HEK293 (cell line): ENCODE measurements around the gene C14orf132.

Experiments
- CTCF ChIA-PET: fragments of 350-600 bp; formaldehyde crosslinking; extraction: SDS; loops from one replicate; lab custom pipeline; 2021; ENCODE audit warnings: antibody characterized with exemption; lab: Yijun Ruan, JAX
- POLR2A ChIA-PET: fragments of 300-600 bp; formaldehyde crosslinking; extraction: SDS; loops from one replicate; lab custom pipeline; 2020; ENCODE audit warnings: antibody characterized with exemption, inconsistent platforms; lab: Yijun Ruan, JAX
- H3K27ac ChIP-seq: fragments of 200-500 bp; sonication (Bioruptor generic); 2 replicates; pipeline ENCODE4 v1.5.1; 2014; ENCODE audit warnings: low read depth, low read length, control low read depth, inconsistent platforms; ENCODE audit errors: extremely low read depth
- H3K36me3 ChIP-seq, 2 experiments: fragments of 200-500 bp in 1 of 2; sonication (Bioruptor generic) in 1 of 2; 1 replicate in 1 of 2; 2 replicates in 1 of 2; pipeline ENCODE4 v1.5.1; 2014 to 2017; ENCODE audit warnings: inconsistent platforms in 2 of 2, low read length in 2 of 2; ENCODE audit not compliant: control insufficient read depth in 2 of 2, insufficient read depth in 1 of 2
- H3K4me1 ChIP-seq: fragments of 200-500 bp; sonication (Bioruptor generic); 2 replicates; pipeline ENCODE4 v1.5.1; 2014; ENCODE audit warnings: mild to moderate bottlenecking, low read length, inconsistent platforms; ENCODE audit not compliant: control insufficient read depth, insufficient read depth
- H3K4me3 ChIP-seq: 2 replicates; pipeline ENCODE4 v1.5.1; 2011; ENCODE audit warnings: low read depth, mild to moderate bottlenecking, control low read depth, low read length, moderate library complexity
- H3K9me3 ChIP-seq: fragments of 200-500 bp; sonication (Bioruptor generic); 2 replicates; pipeline ENCODE4 v1.5.1; 2014; ENCODE audit warnings: low read depth, low read length, inconsistent platforms; ENCODE audit not compliant: control insufficient read depth, insufficient read depth
- ATF2 ChIP-seq: fragments of 450-650 bp; formaldehyde crosslinking; IDR thresholded peaks from 2 replicates; pipeline ENCODE4 v1.5.1; 2016; ENCODE audit warnings: missing biosample characterization, missing genetic modification characterization, low read depth
- EGR2 ChIP-seq: fragments of 450-650 bp; formaldehyde crosslinking; IDR thresholded peaks from 2 replicates; pipeline ENCODE4 v1.5.1; 2016; ENCODE audit warnings: low read depth, missing biosample characterization, missing genetic modification characterization
- GLIS1 ChIP-seq: fragments of 450-650 bp; formaldehyde crosslinking; IDR thresholded peaks from 2 replicates; pipeline ENCODE4 v1.5.1; 2016; ENCODE audit warnings: missing biosample characterization, missing genetic modification characterization
- KLF10 ChIP-seq: fragments of 450-650 bp; IDR thresholded peaks from 2 replicates; pipeline ENCODE4 v1.5.1; 2018; ENCODE audit warnings: missing biosample characterization, mild to moderate bottlenecking, missing genetic modification characterization
- KLF9 ChIP-seq: fragments of 450-650 bp; formaldehyde crosslinking; IDR thresholded peaks from 2 replicates; pipeline ENCODE4 v1.5.1; 2016; ENCODE audit warnings: missing biosample characterization, missing genetic modification characterization, low read depth
- RBAK ChIP-seq: fragments of 450-650 bp; formaldehyde crosslinking; IDR thresholded peaks from 2 replicates; pipeline ENCODE4 v1.5.1; 2016; ENCODE audit warnings: missing biosample characterization, missing genetic modification characterization
- ZBTB48 ChIP-seq: fragments of 450-650 bp; formaldehyde crosslinking; IDR thresholded peaks from 2 replicates; pipeline ENCODE4 v1.5.1; 2016; ENCODE audit warnings: missing biosample characterization, missing genetic modification characterization
- ZFP37 ChIP-seq: fragments of 450-650 bp; formaldehyde crosslinking; IDR thresholded peaks from 2 replicates; pipeline ENCODE4 v1.5.1; 2016; ENCODE audit warnings: missing biosample characterization, missing genetic modification characterization
- ZNF148 ChIP-seq: fragments of 450-650 bp; formaldehyde crosslinking; IDR thresholded peaks from 2 replicates; pipeline ENCODE4 v1.5.0; 2017; ENCODE audit warnings: missing biosample characterization, missing genetic modification characterization, borderline replicate concordance
- ZNF155 ChIP-seq: fragments of 450-650 bp; formaldehyde crosslinking; IDR thresholded peaks from 2 replicates; pipeline ENCODE4 v1.5.1; 2016; ENCODE audit warnings: missing biosample characterization, missing genetic modification characterization
- ZNF239 ChIP-seq: fragments of 450-650 bp; formaldehyde crosslinking; IDR thresholded peaks from 2 replicates; pipeline ENCODE4 v1.5.1; 2016; ENCODE audit warnings: missing biosample characterization, missing genetic modification characterization
- ZNF26 ChIP-seq: fragments of 450-650 bp; formaldehyde crosslinking; IDR thresholded peaks from 2 replicates; pipeline ENCODE4 v1.5.1; 2016; ENCODE audit warnings: missing biosample characterization, missing genetic modification characterization
- ZNF280C ChIP-seq: fragments of 450-650 bp; formaldehyde crosslinking; IDR thresholded peaks from 2 replicates; pipeline ENCODE4 v1.5.1; 2016; ENCODE audit warnings: missing biosample characterization, missing genetic modification characterization
- ZNF404 ChIP-seq: fragments of 450-650 bp; formaldehyde crosslinking; IDR thresholded peaks from 2 replicates; pipeline ENCODE4 v1.5.1; 2017; ENCODE audit warnings: missing biosample characterization, missing genetic modification characterization
- ZNF561 ChIP-seq: fragments of 450-650 bp; IDR thresholded peaks from 2 replicates; pipeline ENCODE4 v1.5.1; 2018; ENCODE audit warnings: missing biosample characterization, missing genetic modification characterization, borderline replicate concordance
- ZNF623 ChIP-seq: fragments of 450-650 bp; formaldehyde crosslinking; IDR thresholded peaks from 2 replicates; pipeline ENCODE4 v1.5.1; 2016; ENCODE audit warnings: missing biosample characterization, missing genetic modification characterization
- ZNF629 ChIP-seq: fragments of 450-650 bp; formaldehyde crosslinking; IDR thresholded peaks from 2 replicates; pipeline ENCODE4 v1.5.1; 2017; ENCODE audit warnings: missing biosample characterization, missing genetic modification characterization
- ZNF704 ChIP-seq: fragments of 450-650 bp; formaldehyde crosslinking; IDR thresholded peaks from 2 replicates; pipeline ENCODE4 v1.5.1; 2016; ENCODE audit warnings: missing biosample characterization, missing genetic modification characterization
- ZNF76 ChIP-seq: fragments of 450-650 bp; formaldehyde crosslinking; IDR thresholded peaks from 2 replicates; pipeline ENCODE4; 2016; ENCODE audit warnings: low read depth, missing biosample characterization, missing genetic modification characterization, borderline replicate concordance
- TF ChIP-seq, protein P1 (sequence below): fragments of 450-650 bp; formaldehyde crosslinking; IDR thresholded peaks from 2 replicates; pipeline ENCODE4 v1.5.1; 2017; ENCODE audit warnings: missing biosample characterization, missing genetic modification characterization

C14orf132 gene

DNA sequence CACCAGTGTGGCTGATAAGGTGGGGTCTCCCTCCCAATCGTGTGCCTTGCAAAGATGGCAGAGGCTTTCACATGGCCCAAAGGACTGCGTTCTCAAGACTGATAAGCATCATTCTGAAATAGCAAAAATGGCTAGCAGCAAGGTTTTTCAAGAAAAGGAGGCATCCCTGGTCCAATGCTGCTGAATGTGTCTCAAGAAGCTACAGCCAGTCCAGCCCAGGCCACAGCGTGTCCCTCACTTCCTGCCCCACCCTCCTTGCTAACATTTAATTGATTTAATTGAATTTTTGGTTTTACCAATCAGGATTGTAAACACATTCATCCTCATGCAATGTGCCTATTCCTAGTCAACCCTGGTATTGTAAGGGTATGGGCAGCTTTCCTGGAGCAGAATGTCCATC, 55.9 kb downstream of the C14orf132 start:
- Histone ChIP-seq H3K4me3 (no peak overlapping the region), H3K36me3 (no peaks in the 10 kb centered on the region), H3K9me3 (no peaks in the 10 kb centered on the region), H3K27ac (no peak overlapping the region), H3K4me1 (peaks cover 8% of the 10 kb centered on the region)
- CTCF ChIA-PET, result interaction anchor here (0.9 to 1.6 kb wide), 2 partner anchors 96 to 535 kb away, joined by 3 to 8 read pairs; no protein-coding TSS in a partner anchor
- TF ChIP-seq GLIS1 (no peak), ATF2 (tag by site-specific recombination) (no peak), EGR2 (no peak), KLF9 (no peak), ZNF26 (tag by site-specific recombination) (no peak), ZNF561 (no peak), ZFP37 (tag by site-specific recombination) (no peak), ZNF704 (no peak), ZNF76 (no peak), ZNF155 (tag by site-specific recombination) (no peak), ZNF623 (tag by site-specific recombination) (no peak), ZNF239 (tag by site-specific recombination) (no peak), ZNF148 (no peak), KLF10 (tag by site-specific recombination) (no peak), ZBTB48 (tag by site-specific recombination) (no peak), ZNF629 (tag by site-specific recombination) (no peak), ZNF280C (no peak), RBAK (tag by site-specific recombination) (no peak), ZNF404 (no peak)
- TF ChIP-seq, protein P1, sequence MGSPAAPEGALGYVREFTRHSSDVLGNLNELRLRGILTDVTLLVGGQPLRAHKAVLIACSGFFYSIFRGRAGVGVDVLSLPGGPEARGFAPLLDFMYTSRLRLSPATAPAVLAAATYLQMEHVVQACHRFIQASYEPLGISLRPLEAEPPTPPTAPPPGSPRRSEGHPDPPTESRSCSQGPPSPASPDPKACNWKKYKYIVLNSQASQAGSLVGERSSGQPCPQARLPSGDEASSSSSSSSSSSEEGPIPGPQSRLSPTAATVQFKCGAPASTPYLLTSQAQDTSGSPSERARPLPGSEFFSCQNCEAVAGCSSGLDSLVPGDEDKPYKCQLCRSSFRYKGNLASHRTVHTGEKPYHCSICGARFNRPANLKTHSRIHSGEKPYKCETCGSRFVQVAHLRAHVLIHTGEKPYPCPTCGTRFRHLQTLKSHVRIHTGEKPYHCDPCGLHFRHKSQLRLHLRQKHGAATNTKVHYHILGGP (tag by site-specific recombination), result no peak
- POLR2A ChIA-PET, result interaction anchor here (1.6 kb wide), 1 partner anchor 55 kb away, joined by 3 read pairs; no protein-coding TSS in a partner anchor
